HEK293 (cell line): ENCODE measurements around the gene PTPRH.

ENCODE experiments used
- EGR2 ChIP-seq: fragments of 450-650 bp; formaldehyde crosslinking; IDR thresholded peaks from 2 replicates; pipeline ENCODE4 v1.5.1; 2016; ENCODE audit warnings: low read depth, missing biosample characterization, missing genetic modification characterization
- GLIS1 ChIP-seq: fragments of 450-650 bp; formaldehyde crosslinking; IDR thresholded peaks from 2 replicates; pipeline ENCODE4 v1.5.1; 2016; ENCODE audit warnings: missing biosample characterization, missing genetic modification characterization
- KLF16 ChIP-seq: fragments of 450-650 bp; formaldehyde crosslinking; IDR thresholded peaks from 2 replicates; pipeline ENCODE4 v1.5.1; 2017; ENCODE audit warnings: missing biosample characterization, missing genetic modification characterization
- KLF8 ChIP-seq: fragments of 450-650 bp; formaldehyde crosslinking; IDR thresholded peaks from 2 replicates; pipeline ENCODE4 v1.5.1; 2016; ENCODE audit warnings: missing biosample characterization, missing genetic modification characterization
- KLF9 ChIP-seq: fragments of 450-650 bp; formaldehyde crosslinking; IDR thresholded peaks from 2 replicates; pipeline ENCODE4 v1.5.1; 2016; ENCODE audit warnings: missing biosample characterization, missing genetic modification characterization, low read depth
- RBAK ChIP-seq: fragments of 450-650 bp; formaldehyde crosslinking; IDR thresholded peaks from 2 replicates; pipeline ENCODE4 v1.5.1; 2016; ENCODE audit warnings: missing biosample characterization, missing genetic modification characterization
- REST ChIP-seq: fragments of 450-650 bp; formaldehyde crosslinking; IDR thresholded peaks from 2 replicates; pipeline ENCODE4 v1.5.1; 2016; ENCODE audit warnings: missing biosample characterization, missing genetic modification characterization
- SCRT1 ChIP-seq: fragments of 450-650 bp; formaldehyde crosslinking; IDR thresholded peaks from 2 replicates; pipeline ENCODE4 v1.5.1; 2016; ENCODE audit warnings: missing biosample characterization, missing genetic modification characterization, borderline replicate concordance
- SP7 ChIP-seq: fragments of 450-650 bp; formaldehyde crosslinking; IDR thresholded peaks from 2 replicates; pipeline ENCODE4 v1.5.1; 2016; ENCODE audit warnings: missing biosample characterization, missing genetic modification characterization
- TRIM28 ChIP-seq: IDR thresholded peaks from 2 replicates; pipeline ENCODE4 v1.6.1; 2011; ENCODE audit warnings: low read length, control low read depth, borderline replicate concordance
- ZBTB10 ChIP-seq: fragments of 450-650 bp; formaldehyde crosslinking; IDR thresholded peaks from 2 replicates; pipeline ENCODE4 v1.5.1; 2016; ENCODE audit warnings: missing biosample characterization, missing genetic modification characterization
- ZBTB20 ChIP-seq: fragments of 450-650 bp; formaldehyde crosslinking; IDR thresholded peaks from 2 replicates; pipeline ENCODE4 v1.5.1; 2016; ENCODE audit warnings: missing biosample characterization, missing genetic modification characterization
- ZBTB48 ChIP-seq: fragments of 450-650 bp; formaldehyde crosslinking; IDR thresholded peaks from 2 replicates; pipeline ENCODE4 v1.5.1; 2016; ENCODE audit warnings: missing biosample characterization, missing genetic modification characterization
- ZBTB8A ChIP-seq: fragments of 450-650 bp; formaldehyde crosslinking; IDR thresholded peaks from 2 replicates; pipeline ENCODE4 v1.5.1; 2016; ENCODE audit warnings: missing biosample characterization, missing genetic modification characterization
- ZFHX2 ChIP-seq: fragments of 450-650 bp; formaldehyde crosslinking; conservative IDR thresholded peaks from 2 replicates; pipeline ENCODE4 v1.5.1; 2016; ENCODE audit warnings: missing biosample characterization, missing genetic modification characterization
- ZFP41 ChIP-seq: fragments of 450-650 bp; formaldehyde crosslinking; IDR thresholded peaks from 2 replicates; pipeline ENCODE4 v1.5.1; 2016; ENCODE audit warnings: missing biosample characterization, missing genetic modification characterization, borderline replicate concordance
- ZNF10 ChIP-seq: fragments of 450-650 bp; formaldehyde crosslinking; IDR thresholded peaks from 2 replicates; pipeline ENCODE4 v1.5.1; 2017; ENCODE audit warnings: missing biosample characterization, missing genetic modification characterization
- ZNF18 ChIP-seq: fragments of 450-650 bp; formaldehyde crosslinking; IDR thresholded peaks from 2 replicates; pipeline ENCODE4 v1.5.1; 2016; ENCODE audit warnings: missing biosample characterization, missing genetic modification characterization
- ZNF2 ChIP-seq: fragments of 450-650 bp; formaldehyde crosslinking; IDR thresholded peaks from 2 replicates; pipeline ENCODE4 v1.5.1; 2016; ENCODE audit warnings: missing biosample characterization, missing genetic modification characterization
- ZNF214 ChIP-seq: fragments of 450-650 bp; formaldehyde crosslinking; IDR thresholded peaks from 2 replicates; pipeline ENCODE4 v1.5.1; 2017; ENCODE audit warnings: missing biosample characterization, mild to moderate bottlenecking, missing genetic modification characterization, borderline replicate concordance
- ZNF23 ChIP-seq: fragments of 450-650 bp; formaldehyde crosslinking; IDR thresholded peaks from 2 replicates; pipeline ENCODE4 v1.5.1; 2016; ENCODE audit warnings: missing biosample characterization, missing genetic modification characterization, borderline replicate concordance
- ZNF324 ChIP-seq: fragments of 450-650 bp; formaldehyde crosslinking; IDR thresholded peaks from 2 replicates; pipeline ENCODE4 v1.5.1; 2016; ENCODE audit warnings: missing biosample characterization, missing genetic modification characterization
- ZNF350 ChIP-seq: fragments of 450-650 bp; formaldehyde crosslinking; IDR thresholded peaks from 2 replicates; pipeline ENCODE4 v1.5.0; 2017; ENCODE audit warnings: missing biosample characterization, mild to moderate bottlenecking, missing genetic modification characterization
- ZNF404 ChIP-seq: fragments of 450-650 bp; formaldehyde crosslinking; IDR thresholded peaks from 2 replicates; pipeline ENCODE4 v1.5.1; 2017; ENCODE audit warnings: missing biosample characterization, missing genetic modification characterization
- ZNF416 ChIP-seq: fragments of 450-650 bp; formaldehyde crosslinking; IDR thresholded peaks from 2 replicates; pipeline ENCODE4 v1.5.1; 2016; ENCODE audit warnings: missing biosample characterization, missing genetic modification characterization
- ZNF423 ChIP-seq: fragments of 450-650 bp; formaldehyde crosslinking; IDR thresholded peaks from 2 replicates; pipeline ENCODE4 v1.5.1; 2016; ENCODE audit warnings: missing biosample characterization, missing genetic modification characterization
- ZNF514 ChIP-seq: fragments of 450-650 bp; formaldehyde crosslinking; IDR thresholded peaks from 2 replicates; pipeline ENCODE4 v1.5.1; 2016; ENCODE audit warnings: missing biosample characterization, missing genetic modification characterization
- ZNF585B ChIP-seq: fragments of 450-650 bp; formaldehyde crosslinking; IDR thresholded peaks from 2 replicates; pipeline ENCODE4 v1.5.1; 2016; ENCODE audit warnings: missing biosample characterization, missing genetic modification characterization
- ZSCAN30 ChIP-seq: fragments of 450-650 bp; IDR thresholded peaks from 2 replicates; pipeline ENCODE4 v1.5.1; 2018; ENCODE audit warnings: missing biosample characterization, mild to moderate bottlenecking, missing genetic modification characterization, moderate library complexity
- TF ChIP-seq, protein P1 (sequence below): fragments of 450-650 bp; formaldehyde crosslinking; optimal IDR thresholded peaks from 2 replicates; pipeline ENCODE3; 2016; ENCODE audit warnings: missing biosample characterization, mild to moderate bottlenecking, missing genetic modification characterization
- TF ChIP-seq, protein P2 (sequence below): fragments of 450-650 bp; formaldehyde crosslinking; IDR thresholded peaks from 2 replicates; pipeline ENCODE4 v1.5.1; 2016; ENCODE audit warnings: missing biosample characterization, missing genetic modification characterization

Gene PTPRH

DNA sequence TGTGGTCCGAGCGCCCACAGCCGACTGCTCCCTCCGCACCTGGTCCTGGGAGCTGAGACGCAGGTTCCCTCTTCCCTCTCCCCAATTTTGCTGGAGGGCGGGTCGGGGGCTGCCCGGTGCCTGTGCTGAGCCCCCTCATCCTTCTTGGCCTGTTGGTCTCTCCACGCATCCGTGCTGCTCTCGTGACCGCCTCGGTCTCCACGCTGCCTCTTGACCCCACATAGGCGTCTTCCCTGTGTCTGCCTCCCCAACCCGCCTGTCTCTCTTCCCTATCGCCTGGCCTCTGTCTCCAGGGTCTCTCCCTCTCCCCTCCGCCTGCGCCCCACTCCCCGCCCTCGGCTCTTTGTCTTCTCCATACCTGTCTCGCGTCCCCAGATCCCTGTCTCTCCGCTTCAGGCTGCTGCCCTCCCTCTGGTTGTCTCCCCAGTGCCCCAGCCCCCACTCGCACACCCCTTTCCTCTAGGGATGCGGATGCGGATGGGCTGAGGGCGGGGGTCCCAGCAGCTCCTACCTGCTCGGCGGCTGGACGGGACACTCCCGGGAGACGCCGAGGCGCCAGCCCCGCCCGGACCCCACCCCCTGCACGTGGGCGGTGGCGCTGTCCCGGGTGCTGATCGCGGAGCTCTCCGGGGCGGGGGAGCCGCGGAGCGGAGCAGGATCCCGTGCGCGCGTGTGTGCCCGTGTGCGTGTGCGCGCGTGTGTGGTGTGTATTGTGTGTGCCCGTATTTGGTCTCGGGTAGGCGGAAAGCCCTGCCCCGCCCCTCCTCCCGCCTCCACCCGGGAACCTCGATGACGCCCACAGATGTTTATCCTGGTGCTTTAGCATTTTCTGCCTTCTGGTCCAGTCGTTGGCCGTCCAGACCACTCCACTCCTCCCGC, 29.5 kb downstream of the PTPRH start, which contains the start of gene SYT5 (continued):
- no peak for TF ChIP-seq ZNF10
- no peak for TF ChIP-seq ZNF350
- TF ChIP-seq KLF8 = peak; percentile 54
- TF ChIP-seq ZSCAN30 (tag by site-specific recombination) = no peak
- no peak for TF ChIP-seq ZNF423
- no peak for TF ChIP-seq ZNF585B
- TF ChIP-seq GLIS1 (tag by site-specific recombination) = peak; percentile 47
- TF ChIP-seq ZBTB20 (tag by site-specific recombination) = peak; percentile 73; the same call in 1 of the 2 replicates
- TF ChIP-seq EGR2 (tag by site-specific recombination) = peak; percentile 87
- TF ChIP-seq ZFP41 (tag by site-specific recombination) = no peak
- TF ChIP-seq SCRT1 (tag by site-specific recombination) = no peak
- TF ChIP-seq, protein P1, sequence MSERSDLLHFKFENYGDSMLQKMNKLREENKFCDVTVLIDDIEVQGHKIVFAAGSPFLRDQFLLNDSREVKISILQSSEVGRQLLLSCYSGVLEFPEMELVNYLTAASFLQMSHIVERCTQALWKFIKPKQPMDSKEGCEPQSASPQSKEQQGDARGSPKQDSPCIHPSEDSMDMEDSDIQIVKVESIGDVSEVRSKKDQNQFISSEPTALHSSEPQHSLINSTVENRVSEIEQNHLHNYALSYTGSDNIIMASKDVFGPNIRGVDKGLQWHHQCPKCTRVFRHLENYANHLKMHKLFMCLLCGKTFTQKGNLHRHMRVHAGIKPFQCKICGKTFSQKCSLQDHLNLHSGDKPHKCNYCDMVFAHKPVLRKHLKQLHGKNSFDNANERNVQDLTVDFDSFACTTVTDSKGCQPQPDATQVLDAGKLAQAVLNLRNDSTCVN (tag by site-specific recombination) = peak; percentile 86
- TF ChIP-seq KLF16 (tag by site-specific recombination) = peak; percentile 94
- TF ChIP-seq TRIM28 = no peak
- TF ChIP-seq REST = peak; percentile 98
- TF ChIP-seq KLF9 (tag by site-specific recombination) = peak; percentile 90
- TF ChIP-seq ZNF18 (tag by site-specific recombination) = no peak
- TF ChIP-seq ZBTB10 (tag by site-specific recombination) = peak; percentile 31; the same call in 1 of the 2 replicates
- TF ChIP-seq, protein P2, sequence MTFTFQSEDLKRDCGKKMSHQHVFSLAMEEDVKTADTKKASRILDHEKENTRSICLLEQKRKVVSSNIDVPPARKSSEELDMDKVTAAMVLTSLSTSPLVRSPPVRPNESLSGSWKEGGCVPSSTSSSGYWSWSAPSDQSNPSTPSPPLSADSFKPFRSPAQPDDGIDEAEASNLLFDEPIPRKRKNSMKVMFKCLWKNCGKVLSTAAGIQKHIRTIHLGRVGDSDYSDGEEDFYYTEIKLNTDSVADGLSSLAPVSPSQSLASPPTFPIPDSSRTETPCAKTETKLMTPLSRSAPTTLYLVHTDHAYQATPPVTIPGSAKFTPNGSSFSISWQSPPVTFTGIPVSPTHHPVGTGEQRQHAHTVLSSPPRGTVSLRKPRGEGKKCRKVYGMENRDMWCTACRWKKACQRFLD (tag by site-specific recombination) = no peak
- TF ChIP-seq ZNF416 (tag by site-specific recombination) = no peak
- no peak for TF ChIP-seq ZNF514 (tag by site-specific recombination)
- 0 out of 2 replicates have a peak, but pooled peaks have one; percentile 55 for TF ChIP-seq SP7 (tag by site-specific recombination)
- TF ChIP-seq ZNF404 (tag by site-specific recombination) = 0 out of 2 replicates have a peak, but pooled peaks have one; percentile 25
- TF ChIP-seq ZNF214 = no peak
- TF ChIP-seq ZFHX2 = peak; percentile 95
- TF ChIP-seq RBAK (tag by site-specific recombination) = no peak
- TF ChIP-seq ZNF2 (tag by site-specific recombination) = no peak
- 0 out of 2 replicates have a peak, but pooled peaks have one; percentile 35 for TF ChIP-seq ZBTB48
- no peak for TF ChIP-seq ZBTB8A (tag by site-specific recombination)
- TF ChIP-seq ZNF23 (tag by site-specific recombination) = no peak
- TF ChIP-seq ZNF324 = no peak
